Occipital lobe (tissue), 2 donors: Measurements from ENCODE around the gene LIN37. TPM values are rescaled to one million over a fixed set of nuclear protein-coding genes. Genes with fewer than 3 reads are reported as not detected.
A peak's percentile ranks its signal among the peaks of the same experiment; 100 is the strongest.

Experiments
- DNase-seq: peaks from one replicate; lab custom pipeline; 2025; lab: John Stamatoyannopoulos, UW
- total RNA-seq: library from RNA; depleted of rRNA; stranded (reverse); fragments of >200 nt; gene quantifications from one replicate; pipeline ENCODE4 v1.2.3, GENCODE V29; 2014

Gene LIN37, protein sequence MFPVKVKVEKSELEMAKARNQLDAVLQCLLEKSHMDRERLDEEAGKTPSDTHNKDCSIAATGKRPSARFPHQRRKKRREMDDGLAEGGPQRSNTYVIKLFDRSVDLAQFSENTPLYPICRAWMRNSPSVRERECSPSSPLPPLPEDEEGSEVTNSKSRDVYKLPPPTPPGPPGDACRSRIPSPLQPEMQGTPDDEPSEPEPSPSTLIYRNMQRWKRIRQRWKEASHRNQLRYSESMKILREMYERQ
- total RNA-seq: 8.3 TPM

DNA sequence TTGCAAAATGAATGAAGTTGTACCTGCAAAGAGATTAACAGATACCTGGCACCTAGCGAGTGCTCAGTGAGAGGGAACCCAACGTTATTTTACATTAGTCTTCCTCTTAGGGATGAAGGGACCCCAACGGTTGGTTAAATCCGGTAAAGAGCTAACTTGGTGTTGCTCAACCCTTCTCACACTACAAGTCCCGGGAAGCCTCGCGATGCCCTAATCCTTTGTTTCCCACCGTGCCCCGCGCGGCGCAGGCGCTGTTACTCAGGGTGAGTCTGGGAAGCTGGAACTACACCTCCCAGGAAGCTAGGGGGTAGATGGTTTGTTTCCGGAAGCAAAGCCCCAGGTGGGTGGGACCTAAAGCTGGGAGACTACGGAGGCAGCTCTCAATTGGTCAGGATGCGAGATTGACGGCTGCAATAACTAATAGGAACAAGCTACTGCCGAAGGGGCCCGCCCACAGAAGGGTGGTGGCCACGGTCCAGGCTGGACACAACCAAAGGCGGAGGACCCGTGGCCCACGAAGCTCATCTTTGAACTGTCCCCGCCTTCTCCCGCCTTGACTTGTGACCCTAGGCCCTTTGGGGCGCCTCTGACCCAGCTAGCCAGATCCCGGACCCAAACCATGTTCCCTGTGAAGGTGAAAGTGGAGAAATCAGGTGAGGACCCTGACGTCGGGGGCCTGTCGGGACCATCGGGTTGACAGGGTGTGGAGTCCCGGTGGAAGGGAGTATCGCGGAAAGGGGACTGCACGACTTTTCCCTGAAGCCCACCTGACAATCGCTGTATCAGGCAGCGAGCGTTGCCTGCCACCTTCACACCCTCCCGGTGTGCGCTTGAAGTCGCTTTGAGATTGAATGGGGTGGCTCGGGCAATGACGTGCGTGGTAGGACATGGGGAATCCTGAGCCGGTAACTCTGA is at the start of gene LIN37:
Gene LIN37 (plus strand): TSS at position 471 of the 915 bp plus-strand sequence. CDS start 149 bp downstream, at position 620.
- peak; percentile 100 for DNase-seq

DNA sequence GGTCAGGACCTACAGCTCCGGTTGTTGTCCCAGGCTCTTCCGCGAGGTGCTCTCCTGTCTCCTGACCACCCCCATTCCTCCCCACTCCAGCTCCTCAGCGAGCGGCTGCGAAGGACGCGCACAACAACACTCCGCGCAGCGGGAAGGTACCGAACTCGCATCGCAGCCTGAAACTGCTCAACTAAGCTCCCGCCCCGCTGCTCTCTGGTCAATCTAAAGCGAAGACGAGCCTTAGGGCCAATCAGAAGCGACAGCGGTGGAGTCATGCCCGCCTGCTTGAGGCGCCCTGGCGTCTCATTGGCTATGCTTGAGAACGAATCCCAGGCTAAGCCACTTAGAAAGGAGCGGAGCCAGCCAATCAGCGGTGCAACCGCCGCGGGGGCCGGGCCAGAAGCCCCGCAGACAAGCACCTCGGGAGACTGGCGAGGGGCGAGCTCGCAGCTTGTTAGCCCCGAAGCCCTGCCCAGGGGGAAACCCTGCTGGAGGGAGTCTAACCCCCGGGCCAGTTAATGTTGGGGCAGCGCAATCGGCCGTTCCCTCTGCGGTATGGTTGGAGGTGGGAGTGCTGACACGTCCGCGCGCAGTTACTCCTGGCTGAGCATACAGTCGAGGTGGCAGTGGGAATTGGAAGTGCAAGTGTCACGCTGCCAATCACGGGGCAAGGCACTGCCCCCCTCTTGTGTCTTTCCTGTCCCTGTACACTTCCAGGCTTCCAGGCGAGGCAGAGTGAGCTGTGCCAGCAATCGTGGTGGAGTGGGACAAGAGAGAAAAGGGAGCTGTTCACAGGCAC is 46.0 kb upstream of the LIN37 start:
- peak; percentile 98 for DNase-seq

DNA sequence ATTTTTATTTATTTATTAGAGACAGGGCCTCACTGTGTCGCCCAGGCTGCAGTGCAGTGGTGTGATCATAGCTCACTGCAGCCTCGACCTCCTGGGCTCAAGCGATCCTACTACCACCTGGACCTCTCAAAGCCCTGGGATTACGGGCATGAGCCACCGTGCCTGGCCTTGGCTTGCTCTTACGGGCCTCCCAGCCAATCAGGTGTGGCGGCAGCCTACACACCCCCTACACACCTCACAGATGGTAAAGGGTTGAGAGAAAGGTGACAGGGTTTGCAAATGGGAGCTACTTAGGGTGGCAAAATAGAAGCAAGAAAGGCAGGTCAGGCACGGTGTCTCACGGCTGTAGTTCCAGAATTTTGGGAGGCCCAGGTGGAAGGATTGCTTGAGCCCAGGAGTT is 45.0 kb upstream of the LIN37 start:
- DNase-seq: no peak

DNA sequence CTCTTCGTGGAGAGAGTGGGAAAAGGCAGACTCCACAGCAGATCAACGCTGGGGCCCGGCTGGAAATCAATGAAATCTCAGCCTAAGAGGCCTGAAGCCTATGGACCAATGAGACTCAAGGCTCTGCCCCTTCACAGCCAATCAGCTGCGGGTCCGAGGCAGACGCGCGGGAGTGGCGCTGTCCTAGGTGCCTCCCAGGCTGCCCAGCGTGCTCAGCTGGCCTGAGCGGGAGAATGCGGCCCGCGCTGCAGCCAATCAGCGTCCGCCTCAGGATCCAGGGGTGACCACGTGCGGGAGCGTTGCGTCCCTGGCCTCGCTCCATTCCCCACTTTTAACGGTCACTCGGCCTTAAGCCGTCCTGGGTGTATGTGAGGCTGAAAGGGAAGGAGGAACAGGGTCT is 44.2 kb upstream of the LIN37 start, which contains the start of gene ZBTB32:
Gene ZBTB32 (plus strand): TSS at position 341 of the 400 bp plus-strand sequence. CDS start 10,069 bp downstream, outside the sequence.
- DNase-seq: no peak

DNA sequence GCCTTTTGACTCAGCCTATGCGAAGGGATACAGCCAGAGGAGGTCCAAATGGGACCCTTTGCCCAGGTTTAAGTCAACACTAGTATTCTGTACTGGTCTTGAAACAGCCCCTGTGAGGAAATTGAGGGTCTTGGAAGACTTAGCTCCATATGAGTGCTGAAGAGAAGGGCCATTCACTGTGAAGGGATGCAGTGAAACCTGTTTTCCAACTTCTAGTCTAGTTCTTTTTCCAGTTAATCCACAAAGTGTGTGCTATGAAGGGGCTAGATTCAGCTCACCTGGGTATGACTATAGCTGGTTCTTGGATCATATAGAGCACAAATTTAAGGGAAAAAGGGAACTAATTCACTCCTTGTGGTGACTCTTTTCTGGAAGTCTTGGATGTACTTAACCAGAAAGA is 40.0 kb upstream of the LIN37 start:
- DNase-seq: no peak

DNA sequence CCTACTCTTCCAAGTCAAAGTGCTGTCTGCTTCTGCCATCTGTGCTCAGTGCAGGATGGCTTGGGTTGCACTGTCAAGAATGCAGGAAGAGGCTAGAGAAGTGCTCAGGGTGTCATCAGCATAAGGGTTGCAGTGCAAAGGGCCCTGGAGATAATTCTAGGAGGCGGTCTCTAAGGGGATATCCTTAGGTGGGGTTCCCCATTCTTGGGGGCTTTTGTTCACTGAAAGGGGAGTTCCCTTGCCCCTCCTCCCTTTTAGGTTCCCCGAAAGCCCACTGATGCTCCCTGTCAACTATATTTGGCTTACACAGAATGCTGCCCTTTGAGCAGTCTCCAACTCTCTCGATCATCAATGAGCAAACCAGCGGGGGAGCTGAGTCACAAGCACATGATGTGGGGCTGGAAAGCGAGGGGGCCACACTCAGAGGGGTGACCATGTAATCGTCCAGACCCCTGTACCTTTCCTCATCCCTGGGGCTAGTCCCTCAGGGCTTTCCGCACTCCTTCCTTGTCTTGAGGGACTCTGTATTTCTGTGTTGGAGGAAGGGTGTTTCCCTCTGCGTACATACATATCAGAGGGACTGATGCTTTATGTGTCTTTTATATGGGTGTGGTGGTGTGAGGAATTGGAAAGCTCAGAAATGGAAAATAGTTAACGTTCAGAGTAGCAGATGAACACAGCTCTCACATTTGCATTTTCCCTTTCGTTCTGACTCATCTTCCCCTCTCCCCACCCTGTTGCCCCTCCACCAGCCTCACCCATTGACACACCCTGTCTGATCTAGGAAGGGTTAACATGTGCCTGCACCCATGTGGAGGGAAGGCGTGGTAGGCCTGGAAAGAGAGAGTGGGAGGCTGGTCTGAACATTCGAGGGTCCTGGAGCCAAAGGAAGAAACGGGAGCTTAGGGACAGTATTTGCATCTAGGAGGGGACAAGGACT is 37.3 kb upstream of the LIN37 start:
- DNase-seq: no peak

DNA sequence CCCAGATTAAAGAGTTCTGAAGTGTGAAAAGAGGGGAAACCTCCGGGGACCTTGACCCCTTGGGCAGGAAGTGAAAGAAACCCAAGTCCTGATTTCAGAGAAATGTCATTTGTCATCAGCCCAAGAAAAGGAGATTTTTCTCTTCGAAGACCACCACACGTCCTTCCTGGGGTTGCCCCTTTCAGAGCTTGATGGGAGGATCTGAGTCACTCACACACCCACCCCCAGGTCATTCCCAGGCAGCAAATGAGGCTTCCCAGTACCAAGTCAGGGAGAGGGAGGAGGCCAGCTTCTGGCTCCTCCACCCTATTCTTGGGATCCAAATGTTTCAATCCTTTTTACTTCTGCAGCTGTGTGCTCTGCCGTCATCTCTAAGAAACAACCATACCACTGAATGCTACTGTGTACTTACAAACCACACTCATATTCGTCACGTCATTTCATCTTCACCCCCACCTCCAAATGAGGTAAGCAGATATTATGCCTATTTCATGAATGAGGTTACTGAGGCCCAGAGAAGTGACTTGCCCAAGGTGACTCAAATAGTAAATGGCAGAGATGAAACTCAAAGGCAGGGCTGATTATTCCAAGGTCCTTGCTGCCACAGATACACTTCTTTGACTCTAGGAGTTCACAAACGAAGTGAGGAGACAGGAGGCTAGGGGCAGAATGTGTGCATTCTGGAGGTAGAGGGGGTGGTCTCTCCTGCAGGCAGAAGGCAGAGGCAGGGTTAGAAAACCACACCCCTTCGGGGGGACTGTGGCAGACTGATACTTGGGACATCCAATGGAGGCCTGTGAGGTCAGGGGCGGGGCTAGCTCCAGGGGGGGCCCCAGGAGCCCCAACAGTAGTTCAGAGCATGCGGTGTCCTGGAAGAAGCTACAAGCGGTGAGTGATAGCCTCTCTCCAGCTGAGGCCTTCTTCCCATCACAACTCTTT is 35.5 kb upstream of the LIN37 start:
- DNase-seq: no peak

DNA sequence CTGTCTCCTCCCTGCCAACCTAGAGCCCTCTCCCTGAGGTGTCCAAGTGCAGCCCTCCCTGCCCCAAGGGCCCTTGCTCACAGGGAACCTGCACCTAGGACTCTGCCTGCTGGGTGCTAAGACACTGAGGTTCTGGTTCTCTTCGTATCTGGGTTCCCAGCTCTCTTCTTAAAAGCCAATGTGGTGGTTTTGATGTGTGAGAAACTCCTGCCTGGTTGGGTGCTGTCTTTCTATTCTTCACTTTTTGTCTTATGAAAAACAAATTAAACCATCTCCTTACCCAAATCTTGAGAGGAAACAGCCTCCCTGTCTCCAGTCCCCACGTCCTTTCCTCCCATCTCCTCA is 34.9 kb upstream of the LIN37 start:
- no peak for DNase-seq

DNA sequence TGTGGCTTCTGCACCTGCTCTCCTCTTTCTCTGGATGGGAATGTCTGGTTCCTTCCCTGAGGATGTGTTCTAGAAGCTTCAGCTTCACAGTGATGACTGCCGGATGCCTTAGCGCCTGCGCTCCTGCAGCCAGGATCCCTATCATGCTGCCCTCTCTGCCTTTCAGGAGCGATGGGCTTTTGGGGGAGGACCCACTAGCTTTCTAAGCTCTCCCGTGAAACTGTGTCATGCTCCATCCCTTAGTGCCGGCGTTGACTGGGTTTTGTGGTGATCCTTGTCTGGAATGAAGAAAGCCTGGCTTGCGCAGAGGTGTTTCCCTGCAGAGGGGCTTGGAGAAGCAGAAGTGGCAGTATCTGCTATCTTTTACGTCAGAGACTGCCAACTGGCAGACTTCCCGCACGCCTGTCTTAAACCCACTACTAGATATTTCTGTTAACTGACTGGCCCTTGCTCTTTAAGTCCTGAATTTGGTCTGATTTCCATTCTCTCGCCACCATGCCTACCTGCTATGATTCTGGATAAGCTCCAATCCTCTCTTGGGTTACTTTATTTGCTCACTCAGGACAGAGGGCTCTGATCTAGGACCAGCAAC is 34.4 kb upstream of the LIN37 start:
- DNase-seq: no peak

DNA sequence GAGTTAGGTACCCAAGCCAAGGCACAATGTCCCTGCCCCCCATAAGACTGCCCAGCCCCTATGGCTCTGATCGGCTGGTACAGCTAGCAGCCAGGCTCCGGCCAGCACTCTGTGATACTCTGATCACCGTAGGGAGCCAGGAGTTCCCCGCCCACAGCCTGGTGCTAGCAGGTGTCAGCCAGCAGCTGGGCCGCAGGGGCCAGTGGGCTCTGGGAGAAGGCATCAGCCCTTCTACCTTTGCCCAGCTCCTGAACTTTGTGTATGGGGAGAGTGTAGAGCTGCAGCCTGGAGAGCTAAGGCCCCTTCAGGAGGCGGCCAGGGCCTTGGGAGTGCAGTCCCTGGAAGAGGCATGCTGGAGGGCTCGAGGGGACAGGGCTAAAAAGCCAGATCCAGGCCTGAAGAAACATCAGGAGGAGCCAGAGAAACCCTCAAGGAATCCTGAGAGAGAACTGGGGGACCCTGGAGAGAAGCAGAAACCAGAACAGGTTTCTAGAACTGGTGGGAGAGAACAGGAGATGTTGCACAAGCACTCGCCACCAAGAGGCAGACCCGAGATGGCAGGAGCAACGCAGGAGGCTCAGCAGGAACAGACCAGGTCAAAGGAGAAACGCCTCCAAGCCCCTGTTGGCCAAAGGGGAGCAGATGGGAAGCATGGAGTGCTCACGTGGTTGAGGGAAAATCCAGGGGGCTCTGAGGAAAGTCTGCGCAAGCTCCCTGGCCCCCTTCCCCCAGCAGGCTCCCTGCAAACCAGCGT is 33.6 kb upstream of the LIN37 start:
- no peak for DNase-seq

DNA sequence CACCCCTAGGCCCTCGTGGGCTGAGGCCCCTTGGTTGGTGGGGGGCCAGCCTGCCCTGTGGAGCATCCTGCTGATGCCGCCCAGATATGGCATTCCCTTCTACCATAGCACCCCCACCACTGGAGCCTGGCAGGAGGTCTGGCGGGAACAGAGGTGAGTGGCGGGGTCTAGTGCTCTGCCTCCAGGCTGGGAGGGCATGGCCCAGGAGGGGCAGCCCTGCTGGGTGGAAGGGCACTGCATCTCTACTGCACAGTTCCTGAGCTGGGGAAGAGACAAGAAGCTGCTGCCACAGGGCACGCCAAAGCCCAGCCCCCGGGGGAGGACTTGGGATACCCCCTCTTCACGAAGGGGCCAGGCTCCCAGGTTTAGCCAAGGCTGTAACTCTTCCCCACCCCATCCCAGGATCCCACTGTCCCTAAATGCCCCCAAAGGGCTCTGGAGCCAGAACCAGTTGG is 33.0 kb upstream of the LIN37 start:
- DNase-seq: no peak

DNA sequence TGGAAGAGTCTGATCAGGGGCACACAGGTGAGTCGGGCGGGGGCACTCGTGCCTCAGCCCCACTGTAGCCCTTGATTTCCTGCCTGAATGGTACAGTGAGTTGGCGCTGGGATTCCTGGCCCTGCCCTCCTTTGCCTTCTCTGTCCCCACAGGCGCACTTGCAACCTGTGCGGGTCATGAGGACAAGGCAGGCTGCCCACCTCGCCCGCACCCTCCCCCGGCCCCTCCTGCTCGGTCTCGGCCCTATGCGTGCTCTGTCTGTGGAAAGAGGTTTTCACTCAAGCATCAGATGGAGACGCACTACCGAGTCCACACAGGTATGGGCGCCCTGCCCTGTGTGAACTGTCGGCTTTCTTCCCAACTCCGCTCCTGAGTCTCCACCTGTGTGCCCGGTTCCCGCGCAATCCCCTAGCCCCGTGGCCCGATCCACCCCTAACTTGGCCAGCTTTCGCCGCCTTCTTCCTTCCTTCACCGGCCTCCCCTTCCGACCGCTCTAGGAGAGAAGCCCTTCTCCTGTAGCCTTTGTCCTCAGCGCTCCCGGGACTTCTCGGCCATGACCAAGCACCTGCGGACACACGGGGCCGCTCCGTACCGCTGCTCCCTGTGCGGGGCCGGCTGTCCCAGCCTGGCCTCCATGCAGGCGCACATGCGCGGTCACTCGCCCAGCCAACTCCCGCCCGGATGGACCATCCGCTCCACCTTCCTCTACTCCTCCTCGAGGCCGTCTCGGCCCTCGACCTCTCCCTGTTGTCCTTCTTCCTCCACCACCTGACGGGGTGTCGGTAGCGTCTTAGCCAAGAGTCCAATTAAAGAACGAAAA is 32.2 kb upstream of the LIN37 start:
- peak; percentile 58 for DNase-seq

DNA sequence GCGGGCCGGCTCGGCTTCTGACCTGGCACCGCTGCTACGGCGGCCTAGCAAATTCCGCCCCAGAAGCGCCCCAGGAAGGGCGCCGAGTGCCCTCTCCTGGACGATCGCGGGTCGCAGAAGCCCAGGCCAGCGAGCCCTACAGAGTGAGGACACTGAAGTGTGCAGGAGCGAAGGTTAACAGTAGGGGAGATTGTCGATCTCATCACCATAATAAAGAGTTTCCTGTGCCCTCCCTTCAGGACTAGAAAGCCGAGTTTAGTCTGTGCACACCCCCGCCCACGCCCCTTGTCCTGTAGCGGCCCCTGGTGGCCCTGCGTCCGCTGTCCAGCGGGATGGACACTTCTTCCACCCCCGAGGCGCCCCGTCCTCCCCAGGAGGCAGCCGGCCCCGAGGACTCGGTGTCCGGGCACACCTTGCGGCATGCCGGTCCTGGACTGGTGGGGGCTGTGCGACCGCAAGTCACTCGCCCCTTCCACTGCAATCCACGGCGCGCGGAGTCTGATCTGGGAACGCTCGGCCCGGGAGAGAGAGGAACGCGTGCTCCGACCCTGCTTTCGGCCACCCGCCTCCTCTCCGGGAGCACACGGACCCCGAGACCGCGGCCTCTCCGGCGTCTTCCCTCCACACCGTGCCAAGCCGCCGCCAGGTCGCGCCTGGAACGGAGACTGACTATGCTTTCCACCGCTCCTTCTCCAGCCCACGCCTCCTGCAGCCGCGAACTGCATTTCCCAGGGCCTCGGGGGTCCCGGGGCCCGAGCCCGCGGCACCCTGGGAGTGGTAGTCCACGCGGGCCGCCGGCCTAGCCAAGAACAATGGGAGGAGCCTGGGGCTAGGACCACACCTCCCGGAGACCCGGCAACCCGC is 31.3 kb upstream of the LIN37 start:
- peak; percentile 94 for DNase-seq

DNA sequence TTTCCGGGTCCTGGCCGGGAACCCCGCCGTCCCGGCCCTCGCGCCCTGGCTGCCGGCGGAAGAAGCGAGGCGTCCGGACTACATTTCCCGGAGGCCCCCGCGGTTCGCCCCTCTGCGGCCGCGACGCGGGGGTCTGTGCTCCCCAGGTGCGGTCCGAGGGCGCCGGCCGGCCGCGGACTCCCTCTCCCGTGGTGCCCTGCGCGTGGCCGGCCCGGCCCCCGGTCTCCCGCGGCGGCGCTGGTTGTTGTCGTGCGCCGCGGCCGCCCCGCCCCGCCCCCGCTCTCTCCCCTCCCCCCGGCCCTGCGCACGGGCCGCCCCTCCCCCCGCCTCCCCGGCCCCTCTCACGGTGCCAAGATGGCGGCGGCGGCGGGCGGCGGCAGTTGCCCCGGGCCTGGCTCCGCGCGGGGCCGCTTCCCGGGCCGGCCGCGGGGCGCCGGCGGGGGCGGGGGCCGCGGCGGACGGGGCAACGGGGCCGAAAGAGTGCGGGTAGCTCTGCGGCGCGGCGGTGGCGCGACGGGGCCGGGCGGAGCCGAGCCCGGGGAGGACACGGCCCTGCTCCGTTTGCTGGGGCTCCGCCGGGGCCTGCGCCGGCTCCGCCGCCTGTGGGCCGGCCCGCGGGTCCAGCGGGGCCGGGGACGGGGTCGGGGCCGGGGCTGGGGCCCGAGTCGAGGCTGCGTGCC is 30.6 kb upstream of the LIN37 start, which contains the start of gene KMT2B:
Gene KMT2B (plus strand): TSS at position 339 of the 680 bp plus-strand sequence. CDS start 16 bp downstream, at position 355.
- DNase-seq: no peak

DNA sequence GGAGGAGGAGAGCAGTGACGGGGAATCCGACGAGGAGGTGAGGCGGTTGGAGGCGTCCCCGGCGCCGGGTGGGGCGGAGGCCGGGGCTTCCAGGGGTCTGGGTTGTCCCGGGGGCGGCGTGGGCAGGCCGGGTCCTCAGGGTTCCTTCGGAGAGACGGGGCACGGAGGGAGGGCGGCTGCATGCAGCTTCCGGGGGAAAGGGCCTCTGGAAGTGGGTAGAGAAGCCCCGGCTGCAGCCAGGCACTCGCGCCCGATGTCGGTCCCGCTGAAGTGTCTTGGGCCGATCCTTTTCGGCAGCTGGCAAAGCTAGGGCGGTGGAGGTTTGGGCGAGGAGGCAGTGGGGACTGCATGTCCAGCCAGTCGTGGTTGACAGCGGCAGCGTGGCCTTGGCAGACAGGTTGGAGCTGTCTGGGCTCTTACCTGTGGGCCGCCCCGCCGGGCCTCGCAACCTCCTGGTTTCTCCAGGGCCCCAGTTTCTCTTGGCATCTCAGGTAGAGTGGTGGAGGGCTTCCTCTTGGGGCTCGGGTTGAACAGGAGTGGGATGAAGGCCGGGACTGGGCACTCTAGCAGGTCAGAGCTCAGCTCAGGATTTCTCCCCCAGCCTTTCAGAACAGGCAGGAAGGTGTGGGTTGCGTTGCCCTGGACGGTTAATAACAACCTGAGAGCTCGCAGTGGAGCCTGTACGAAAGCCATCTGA is 29.9 kb upstream of the LIN37 start:
- DNase-seq: no peak
